ENCODE measurements around the gene IL23R.

Gene IL23R

DNA sequence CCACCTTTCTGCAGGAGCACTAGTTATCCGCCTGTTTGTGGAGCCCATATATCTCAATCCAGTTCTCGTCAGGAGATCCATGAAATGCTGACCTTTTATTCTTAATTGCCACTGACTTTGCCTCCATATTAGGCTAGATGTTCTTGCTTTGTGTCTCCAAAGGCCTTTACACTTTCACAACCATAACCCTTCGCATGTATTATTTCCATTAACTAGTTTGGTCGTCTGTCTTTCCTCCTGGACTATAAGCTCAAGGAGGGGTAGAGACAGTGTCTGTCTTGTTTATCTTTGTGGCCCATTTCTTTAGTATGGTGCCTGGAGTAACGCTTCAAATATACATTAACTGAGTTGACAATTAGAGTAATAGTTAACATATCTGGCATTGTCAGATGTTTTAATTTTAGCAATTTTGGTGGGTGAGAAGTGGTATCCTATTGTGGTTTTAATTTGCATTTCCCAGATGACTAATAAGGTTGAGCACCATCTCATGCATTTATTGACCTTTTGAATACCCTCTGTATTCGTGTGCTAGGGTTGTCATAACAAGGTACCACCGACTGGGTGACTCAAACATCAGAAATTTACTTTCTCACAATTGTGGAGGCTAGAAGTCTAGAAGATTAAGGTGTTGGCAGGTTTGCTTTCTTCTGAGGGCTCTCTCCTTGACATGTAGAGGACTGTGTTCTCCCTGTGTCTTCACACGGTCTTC, 119.7 kb downstream of the IL23R start:
- Histone ChIP-seq H3K9ac (ENCODE audit: low read depth, low read length) (no peak overlapping the region), H3K9me3 (replicated peaks; ENCODE audit: low read length) (no peaks in the 10 kb centered on the region), H3K27me3 (ENCODE audit: control insufficient read depth, insufficient read depth, low read length) (no peaks in the 10 kb centered on the region), H3K4me3 (ENCODE audit: low read length) (no peak overlapping the region), H3K4me2 (ENCODE audit: low read length) (no peak overlapping the region), H3K4me1 (ENCODE audit: control insufficient read depth, insufficient read depth, low read length) (peaks cover 3% of the 10 kb centered on the region), H3K36me3 (ENCODE audit: insufficient read depth, low read length) (no peaks in the 10 kb centered on the region)

GRCh38 chr1:67290236-67290635, 124.0 kb downstream of the IL23R start:
- Histone ChIP-seq H3K9ac (ENCODE audit: low read depth, low read length) (no peak overlapping the region), H3K36me3 (ENCODE audit: insufficient read depth, low read length) (no peaks in the 10 kb centered on the region), H3K4me3 (ENCODE audit: low read length) (no peak overlapping the region), H3K4me2 (ENCODE audit: low read length) (no peak overlapping the region), H3K4me1 (ENCODE audit: control insufficient read depth, insufficient read depth, low read length) (peaks cover 3% of the 10 kb centered on the region), H3K27me3 (ENCODE audit: control insufficient read depth, insufficient read depth, low read length) (no peaks in the 10 kb centered on the region), H3K9me3 (replicated peaks; ENCODE audit: low read length) (no peaks in the 10 kb centered on the region)

GRCh38 chr1:67294836-67295617, 128.8 kb downstream of the IL23R start:
- Histone ChIP-seq H3K9ac (ENCODE audit: low read depth, low read length) (no peak overlapping the region), H3K36me3 (ENCODE audit: insufficient read depth, low read length) (no peaks in the 10 kb centered on the region), H3K9me3 (replicated peaks; ENCODE audit: low read length) (no peaks in the 10 kb centered on the region), H3K4me1 (ENCODE audit: control insufficient read depth, insufficient read depth, low read length) (peaks cover 7% of the 10 kb centered on the region), H3K27me3 (ENCODE audit: control insufficient read depth, insufficient read depth, low read length) (no peaks in the 10 kb centered on the region), H3K4me3 (ENCODE audit: low read length) (no peak overlapping the region), H3K4me2 (ENCODE audit: low read length) (no peak overlapping the region)

GRCh38 chr1:67298762-67299161, 132.5 kb downstream of the IL23R start:
- no peaks in the 10 kb centered on the region for H3K27me3 ChIP-seq (ENCODE audit: control insufficient read depth, insufficient read depth, low read length)
- peaks cover 12% of the 10 kb centered on the region for H3K4me1 ChIP-seq (ENCODE audit: control insufficient read depth, insufficient read depth, low read length)
- no peaks in the 10 kb centered on the region for H3K36me3 ChIP-seq (ENCODE audit: insufficient read depth, low read length)
- no peak overlapping the region for H3K9ac ChIP-seq (ENCODE audit: low read depth, low read length)
- H3K9me3 ChIP-seq (replicated peaks; ENCODE audit: low read length), result no peaks in the 10 kb centered on the region
- no peak overlapping the region for H3K4me2 ChIP-seq (ENCODE audit: low read length)
- no peak overlapping the region for H3K4me3 ChIP-seq (ENCODE audit: low read length)

- Histone ChIP-seq H3K9me3 (replicated peaks; ENCODE audit: low read length) (no peaks in the 10 kb centered on the region), H3K36me3 (ENCODE audit: insufficient read depth, low read length) (no peaks in the 10 kb centered on the region), H3K27me3 (ENCODE audit: control insufficient read depth, insufficient read depth, low read length) (peaks cover 5% of the 10 kb centered on the region), H3K4me3 (ENCODE audit: low read length) (no peak overlapping the region), H3K4me2 (ENCODE audit: low read length) (peak overlapping the region; percentile 37), H3K4me1 (ENCODE audit: control insufficient read depth, insufficient read depth, low read length) (peaks cover 12% of the 10 kb centered on the region), H3K9ac (ENCODE audit: low read depth, low read length) (no peak overlapping the region)
Observed at GRCh38 chr1:67299296-67299695, 133.0 kb downstream of the IL23R start.

- H3K27me3 ChIP-seq (ENCODE audit: control insufficient read depth, insufficient read depth, low read length), result peaks cover 13% of the 10 kb centered on the region
- H3K4me2 ChIP-seq (ENCODE audit: low read length), result peak overlapping the region; percentile 22
- H3K4me3 ChIP-seq (ENCODE audit: low read length), result no peak overlapping the region
- no peaks in the 10 kb centered on the region for H3K9me3 ChIP-seq (replicated peaks; ENCODE audit: low read length)
- H3K9ac ChIP-seq (ENCODE audit: low read depth, low read length), result no peak overlapping the region
- peaks cover 12% of the 10 kb centered on the region for H3K4me1 ChIP-seq (ENCODE audit: control insufficient read depth, insufficient read depth, low read length)
- no peaks in the 10 kb centered on the region for H3K36me3 ChIP-seq (ENCODE audit: insufficient read depth, low read length)
Observed at GRCh38 chr1:67300561-67300960, 134.3 kb downstream of the IL23R start.

DNA sequence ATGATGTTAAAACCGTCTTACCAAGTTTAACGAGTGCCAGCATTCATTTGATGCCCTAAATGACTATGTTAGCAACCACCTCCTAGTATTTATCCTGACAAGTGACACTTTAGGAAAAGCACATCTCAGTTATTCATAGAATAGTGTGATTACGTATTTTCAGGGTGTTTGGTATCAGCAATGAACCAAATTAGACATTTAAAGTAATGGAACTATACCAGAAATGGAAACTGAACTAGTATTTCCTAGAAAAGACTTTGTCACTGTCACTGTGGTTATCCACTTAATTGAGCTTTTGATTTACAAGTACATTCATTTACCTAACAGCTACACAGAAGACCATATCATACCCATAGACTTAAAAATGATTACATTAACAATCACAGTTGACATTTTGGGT, 137.8 kb downstream of the IL23R start:
- H3K4me1 ChIP-seq (ENCODE audit: control insufficient read depth, insufficient read depth, low read length), result peaks cover 12% of the 10 kb centered on the region
- no peaks in the 10 kb centered on the region for H3K36me3 ChIP-seq (ENCODE audit: insufficient read depth, low read length)
- H3K27me3 ChIP-seq (ENCODE audit: control insufficient read depth, insufficient read depth, low read length), result peaks cover 31% of the 10 kb centered on the region
- no peak overlapping the region for H3K4me3 ChIP-seq (ENCODE audit: low read length)
- no peaks in the 10 kb centered on the region for H3K9me3 ChIP-seq (replicated peaks; ENCODE audit: low read length)
- no peak overlapping the region for H3K4me2 ChIP-seq (ENCODE audit: low read length)
- no peak overlapping the region for H3K9ac ChIP-seq (ENCODE audit: low read depth, low read length)

GRCh38 chr1:67306547-67306946, 140.3 kb downstream of the IL23R start:
- Histone ChIP-seq H3K36me3 (ENCODE audit: insufficient read depth, low read length) (no peaks in the 10 kb centered on the region), H3K4me3 (ENCODE audit: low read length) (no peak overlapping the region), H3K9ac (ENCODE audit: low read depth, low read length) (no peak overlapping the region), H3K27me3 (ENCODE audit: control insufficient read depth, insufficient read depth, low read length) (peaks cover 37% of the 10 kb centered on the region), H3K4me1 (ENCODE audit: control insufficient read depth, insufficient read depth, low read length) (no peaks in the 10 kb centered on the region), H3K9me3 (replicated peaks; ENCODE audit: low read length) (no peaks in the 10 kb centered on the region), H3K4me2 (ENCODE audit: low read length) (no peak overlapping the region)

DNA sequence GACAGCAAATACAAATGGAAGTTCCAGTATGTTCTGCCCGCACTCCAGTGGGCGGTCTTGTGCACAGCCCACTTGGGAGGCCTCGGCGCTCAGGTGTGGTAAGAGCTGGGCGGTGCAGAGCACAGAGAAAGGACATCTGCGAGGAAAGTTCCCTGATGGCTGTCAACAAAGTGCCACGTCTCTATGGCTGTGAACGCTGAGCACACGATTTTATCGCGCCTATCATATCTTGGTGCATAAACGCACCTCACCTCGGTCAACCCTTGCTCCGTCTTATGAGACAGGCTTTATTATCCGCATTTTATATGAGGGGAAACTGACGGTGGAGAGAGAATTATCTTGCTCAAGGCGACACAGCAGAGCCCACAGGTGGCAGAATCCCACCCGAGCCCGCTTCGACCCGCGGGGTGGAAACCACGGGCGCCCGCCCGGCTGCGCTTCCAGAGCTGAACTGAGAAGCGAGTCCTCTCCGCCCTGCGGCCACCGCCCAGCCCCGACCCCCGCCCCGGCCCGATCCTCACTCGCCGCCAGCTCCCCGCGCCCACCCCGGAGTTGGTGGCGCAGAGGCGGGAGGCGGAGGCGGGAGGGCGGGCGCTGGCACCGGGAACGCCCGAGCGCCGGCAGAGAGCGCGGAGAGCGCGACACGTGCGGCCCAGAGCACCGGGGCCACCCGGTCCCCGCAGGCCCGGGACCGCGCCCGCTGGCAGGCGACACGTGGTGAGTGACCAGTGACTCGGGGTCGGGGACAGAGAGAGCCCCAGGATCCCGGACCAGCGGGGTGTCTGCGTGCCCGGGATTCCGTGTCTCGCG, 141.2 kb downstream of the IL23R start, which contains the start of gene IL12RB2:
Gene IL12RB2, plus strand, starts transcription at position 623 of the 810 bp plus-strand sequence. CDS start 12,496 bp downstream, outside the sequence.
- Histone ChIP-seq H3K36me3 (ENCODE audit: insufficient read depth, low read length) (no peaks in the 10 kb centered on the region), H3K9ac (ENCODE audit: low read depth, low read length) (no peak within 1 kb of the TSS), H3K4me3 (ENCODE audit: low read length) (peak within 1 kb of the TSS; percentile 58), H3K27me3 (ENCODE audit: control insufficient read depth, insufficient read depth, low read length) (peaks cover 37% of the 10 kb centered on the region), H3K9me3 (replicated peaks; ENCODE audit: low read length) (no peaks in the 10 kb centered on the region), H3K4me2 (ENCODE audit: low read length) (peak within 1 kb of the TSS; percentile 76), H3K4me1 (ENCODE audit: control insufficient read depth, insufficient read depth, low read length) (no peaks in the 10 kb centered on the region)

- Histone ChIP-seq H3K36me3 (ENCODE audit: insufficient read depth, low read length) (no peaks in the 10 kb centered on the region), H3K27me3 (ENCODE audit: control insufficient read depth, insufficient read depth, low read length) (peaks cover 41% of the 10 kb centered on the region), H3K4me3 (ENCODE audit: low read length) (peak overlapping the region; percentile 58), H3K4me1 (ENCODE audit: control insufficient read depth, insufficient read depth, low read length) (no peaks in the 10 kb centered on the region), H3K9me3 (replicated peaks; ENCODE audit: low read length) (no peaks in the 10 kb centered on the region), H3K4me2 (ENCODE audit: low read length) (peak overlapping the region; percentile 76), H3K9ac (ENCODE audit: low read depth, low read length) (no peak overlapping the region)
Observed at GRCh38 chr1:67308136-67308535, 141.9 kb downstream of the IL23R start.

Measured in skeletal muscle satellite cell (primary cell).